B cell (primary cell): ENCODE measurements around the gene MS4A5. TPM values are rescaled to one million over a fixed set of nuclear protein-coding genes. Genes with fewer than 3 reads are reported as not detected.
A peak's percentile ranks its signal among the peaks of the same experiment; 100 is the strongest.

Source experiments
- ATAC-seq: fragments of 200-7000 bp; cut with Tn5 transposase; one replicate; pipeline ENCODE4 v1.10.0; 2021; ENCODE audit warnings: low read depth, mild to moderate bottlenecking, moderate number of reproducible peaks, moderate library complexity
- CTCF ChIA-PET: fragments of 350-600 bp; sonication (Branson Sonifier 250); formaldehyde crosslinking; loops from one replicate; lab custom pipeline; 2021; ENCODE audit warnings: antibody characterized with exemption, inconsistent platforms; lab: Charles Lee
- POLR2A ChIA-PET: fragments of 350-600 bp; sonication (Branson Sonifier 250); formaldehyde crosslinking; loops from one replicate; lab custom pipeline; 2021; ENCODE audit warnings: antibody characterized with exemption; lab: Charles Lee
- DNase-seq: peaks from one replicate; pipeline ENCODE4 v3.0.0; 2013
- H2AFZ ChIP-seq: 2 replicates; pipeline ENCODE4 v1.6.1; 2012; ENCODE audit warnings: mild to moderate bottlenecking, low read depth, low read length; ENCODE audit not compliant: insufficient read depth, poor library complexity, severe bottlenecking
- H3K27ac ChIP-seq, 2 donors: 1 replicate in 1 of 2; 2 replicates in 1 of 2; pipeline ENCODE4 v1.5.1; 2012 to 2013; ENCODE audit warnings: low read length in 2 of 2, mild to moderate bottlenecking in 2 of 2, moderate library complexity in 1 of 2
- H3K27me3 ChIP-seq, 4 experiments: fragments of 200-600 bp in 1 of 4; sonication (generic) in 1 of 4; replicated peaks in 1 of 4; 1 replicate in 2 of 4; 2 replicates in 2 of 4; pipeline versions ENCODE4 v1.6.1 to v1.7.0; 2013 to 2016; ENCODE audit warnings: low read length in 3 of 4, mild to moderate bottlenecking in 2 of 4, mixed read lengths in 1 of 4, moderate library complexity in 1 of 4; ENCODE audit not compliant: insufficient read depth in 4 of 4, control insufficient read depth in 3 of 4; ENCODE audit errors: control extremely low read depth in 1 of 4
- H3K36me3 ChIP-seq, 2 experiments: replicated peaks in 1 of 2; 1 replicate in 1 of 2; 2 replicates in 1 of 2; pipeline versions ENCODE4 v1.6.1 to v1.7.1; 2013; ENCODE audit warnings: low read length in 1 of 2; ENCODE audit not compliant: insufficient read depth in 2 of 2, control insufficient read depth in 1 of 2; ENCODE audit errors: control extremely low read depth in 1 of 2, extremely low read depth in 1 of 2
- H3K4me1 ChIP-seq, 2 donors: fragments of 200-600 bp in 1 of 2; sonication (generic) in 1 of 2; 1 replicate in 1 of 2; 2 replicates in 1 of 2; pipeline versions ENCODE4 v1.5.1 to v1.6.1; 2013 to 2017; ENCODE audit warnings: low read length in 2 of 2; ENCODE audit not compliant: control insufficient read depth in 2 of 2, insufficient read depth in 2 of 2
- H3K4me2 ChIP-seq: replicated peaks from 2 replicates; pipeline ENCODE3; 2012; ENCODE audit warnings: mild to moderate bottlenecking, low read depth, low read length; ENCODE audit not compliant: poor library complexity, severe bottlenecking
- H3K4me3 ChIP-seq, 5 experiments: fragments of 200-600 bp in 1 of 5; sonication (generic) in 1 of 5; 1 replicate in 3 of 5; 2 replicates in 2 of 5; pipeline versions ENCODE4 v1.5.1 to v1.7.0; 2011 to 2016; ENCODE audit warnings: low read length in 4 of 5, mild to moderate bottlenecking in 4 of 5, low read depth in 2 of 5, control low read depth in 1 of 5, moderate library complexity in 1 of 5; ENCODE audit not compliant: insufficient read depth in 1 of 5; ENCODE audit errors: control extremely low read depth in 1 of 5, extremely low read depth in 1 of 5
- H3K79me2 ChIP-seq: fragments of 200-600 bp; sonication (generic); one replicate; pipeline ENCODE4 v1.6.0; 2016; ENCODE audit warnings: low read length; ENCODE audit not compliant: control insufficient read depth, insufficient read depth
- H3K9ac ChIP-seq: fragments of 200-600 bp; sonication (generic); 2 replicates; pipeline ENCODE4 v1.6.1; 2017; ENCODE audit warnings: mild to moderate bottlenecking, low read length, moderate library complexity
- H3K9me3 ChIP-seq, 3 donors: one replicate each; pipeline versions ENCODE4 v1.6.1 to v1.7.1; 2013; ENCODE audit warnings: low read length in 2 of 3; ENCODE audit not compliant: control insufficient read depth in 2 of 3, insufficient read depth in 1 of 3; ENCODE audit errors: control extremely low read depth in 1 of 3
- H4K20me1 ChIP-seq: 2 replicates; pipeline ENCODE4 v1.6.0; 2012; ENCODE audit warnings: mild to moderate bottlenecking, low read length; ENCODE audit not compliant: insufficient read depth, control insufficient read depth, poor library complexity, severe bottlenecking
- H3K27ac Mint-ChIP-seq: one replicate; pipeline ENCODE4 v1.8.0; 2021; ENCODE audit warnings: mixed read lengths
- H3K27me3 Mint-ChIP-seq: one replicate; pipeline ENCODE4 v1.8.0; 2021; ENCODE audit warnings: mixed read lengths
- H3K4me1 Mint-ChIP-seq: one replicate; pipeline ENCODE4 v1.8.0; 2021; ENCODE audit warnings: mixed read lengths
- H3K4me3 Mint-ChIP-seq: one replicate; pipeline ENCODE4 v1.8.0; 2021; ENCODE audit warnings: mixed read lengths
- H3K9me3 Mint-ChIP-seq: one replicate; pipeline ENCODE4 v1.8.0; 2022; ENCODE audit warnings: mixed read lengths; ENCODE audit not compliant: insufficient read depth
- CTCF ChIP-seq: fragments of 200-600 bp; IDR thresholded peaks from one replicate; pipeline ENCODE4 v1.8.0; 2022; ENCODE audit warnings: antibody characterized with exemption, mild to moderate bottlenecking
- EZH2 ChIP-seq: IDR thresholded peaks from 2 replicates; pipeline ENCODE4 v1.6.1; 2012; ENCODE audit warnings: borderline replicate concordance, low read depth, mild to moderate bottlenecking, moderate library complexity, low read length; ENCODE audit not compliant: insufficient read depth, poor library complexity, severe bottlenecking
- WGBS: methylation state at CpG from one replicate; pipeline ENCODE4 v1.1.5; 2013; ENCODE audit warnings: missing lambda C conversion rate; ENCODE audit not compliant: insufficient coverage; 5-methylcytosine and 5-hydroxymethylcytosine counted together
- intact Hi-C: fragments of 100-400 bp; cut with micrococcal nuclease; formaldehyde crosslinking; loops from one replicate; pipeline ENCODE4 v1.10.0; 2022
- polyA plus RNA-seq: library from polyadenylated mRNA; depleted of rRNA; stranded (reverse); fragments of >200 nt; gene quantifications from 2 replicates; pipeline ENCODE4 v1.2.3, GENCODE V29; 2012
- total RNA-seq, 2 donors: library from RNA; stranded (reverse); fragments of 120-200 nt in 1 of 2; gene quantifications; 1 replicate in 1 of 2; 2 replicates in 1 of 2; pipeline versions ENCODE4 v1.2.3 to v1.2.4, GENCODE V29; 2013 to 2022

Gene MS4A5
- total and polyA plus RNA-seq, 2 donors (not counting 1 experiment from before 2014, with no cell fraction given): not detected

GRCh38 chr11:60457576-60457975 is 28.2 kb downstream of the MS4A5 start:
- DNase-seq (peak; percentile 74), ATAC-seq (peak; percentile 21)
- Histone ChIP-seq H3K27me3 (no peaks in the 10 kb centered on the region), H2AFZ (no peak overlapping the region), H3K36me3 (peaks cover 1 to 58% of the 10 kb centered on the region in 2 experiments), H3K4me3 (peak overlapping the region; percentile 63 to 96 (median 74)), H3K9me3 (no peaks in the 10 kb centered on the region), H3K4me2 (peak overlapping the region; percentile 75), H3K79me2 (peaks cover 76% of the 10 kb centered on the region), H3K27ac (peak overlapping the region; percentile 93 to 98), H4K20me1 (peaks cover 48% of the 10 kb centered on the region), H3K9ac (peak overlapping the region; percentile 81), H3K4me1 (peaks cover 63 to 64% of the 10 kb centered on the region in 2 donors)
- Mint-ChIP-seq H3K9me3 (no peaks in the 10 kb centered on the region), H3K4me3 (peak overlapping the region; percentile 90), H3K27ac (peak overlapping the region; percentile 99), H3K4me1 (peaks cover 80% of the 10 kb centered on the region), H3K27me3 (no peaks in the 10 kb centered on the region)
- TF ChIP-seq CTCF (no peak), EZH2 (no peak)
- POLR2A ChIA-PET: interaction anchor here (0.8 to 3.7 kb wide), 8 partner anchors 9 to 148 kb away, joined by 3 to 41 read pairs (median 5); partner anchors contain the start of gene MS4A7
- WGBS: 0% methylated on average over 1 of the region's 3 CpGs
- intact Hi-C loops: loop anchor here (5.0 to 10.0 kb wide), 2 partner anchors 455 to 637 kb away; partner anchors contain the start of gene TMEM109
- CTCF ChIA-PET: interaction anchor here (1.0 to 7.7 kb wide), 14 partner anchors 11 to 306 kb away, joined by 3 to 257 read pairs (median 9); partner anchors contain the start of genes MS4A14 and MS4A7

- no peak overlapping the region for H2AFZ ChIP-seq
- no peak for ATAC-seq
- H4K20me1 ChIP-seq: peaks cover 65% of the 10 kb centered on the region
- no peaks in the 10 kb centered on the region for H3K27me3 ChIP-seq
- H3K9ac ChIP-seq: peak overlapping the region; percentile 81
- H3K36me3 ChIP-seq: peaks cover 3 to 76% of the 10 kb centered on the region in 2 experiments
- H3K27me3 Mint-ChIP-seq: no peaks in the 10 kb centered on the region
- intact Hi-C loops: loop anchor here (1.0 to 10.0 kb wide), 3 partner anchors 10 to 635 kb away; partner anchors contain the start of gene TMEM109
- H3K9me3 Mint-ChIP-seq: no peaks in the 10 kb centered on the region
- POLR2A ChIA-PET: interaction anchor here (0.7 to 2.5 kb wide), 8 partner anchors 12 to 96 kb away, joined by 3 to 10 read pairs (median 6); partner anchors contain the start of gene MS4A14
- peak overlapping the region; percentile 75 for H3K4me2 ChIP-seq
- DNase-seq: peak; percentile 54
- peaks cover 86% of the 10 kb centered on the region for H3K79me2 ChIP-seq
- WGBS: no CpG with 5 or more reads among the region's 1 CpG
- peak overlapping the region; percentile 90 for H3K4me3 Mint-ChIP-seq
- CTCF ChIA-PET: interaction anchor here (0.7 to 7.7 kb wide), 17 partner anchors 9 to 195 kb away, joined by 3 to 257 read pairs (median 6); no protein-coding TSS in a partner anchor
- TF ChIP-seq EZH2 (no peak), CTCF (no peak)
- H3K9me3 ChIP-seq: no peaks in the 10 kb centered on the region
- H3K27ac ChIP-seq: peak overlapping the region; percentile 51 to 93
- H3K4me3 ChIP-seq: peak overlapping the region; percentile 63 to 96 (median 74)
- peak overlapping the region; percentile 92 for H3K27ac Mint-ChIP-seq
- H3K4me1 ChIP-seq: peaks cover 64 to 67% of the 10 kb centered on the region in 2 donors
- H3K4me1 Mint-ChIP-seq: peaks cover 82% of the 10 kb centered on the region
Measured at GRCh38 chr11:60459345-60459744, 30.0 kb downstream of the MS4A5 start.
